GM19035 (cell line): ENCODE data around the gene SAMD4A.

ENCODE experiments used
- ATAC-seq: cut with Tn5 transposase; IDR thresholded peaks from one replicate; pipeline ENCODE4 v1.9.1; 2021; ENCODE audit not compliant: unreplicated experiment

The SAMD4A gene

GRCh38 chr14:54675236-54676128, 108.6 kb downstream of the SAMD4A start:
- no peak for ATAC-seq

- no peak for ATAC-seq
Measured at GRCh38 chr14:54676812-54677708, 110.1 kb downstream of the SAMD4A start.

GRCh38 chr14:54680651-54681050, 113.7 kb downstream of the SAMD4A start:
- no peak for ATAC-seq

GRCh38 chr14:54681811-54682261, 114.9 kb downstream of the SAMD4A start:
- no peak for ATAC-seq

GRCh38 chr14:54682578-54682977, 115.7 kb downstream of the SAMD4A start:
- ATAC-seq, result no peak

GRCh38 chr14:54683882-54684794, 117.2 kb downstream of the SAMD4A start:
- ATAC-seq, result no peak

- no peak for ATAC-seq
Measured at GRCh38 chr14:54685286-54685845, 118.4 kb downstream of the SAMD4A start.

GRCh38 chr14:54686219-54686870, 119.4 kb downstream of the SAMD4A start:
- no peak for ATAC-seq

- no peak for ATAC-seq
Measured at GRCh38 chr14:54686871-54687749, 120.2 kb downstream of the SAMD4A start.

GRCh38 chr14:54687750-54688119, 120.8 kb downstream of the SAMD4A start:
- no peak for ATAC-seq

GRCh38 chr14:54688229-54688628, 121.3 kb downstream of the SAMD4A start:
- no peak for ATAC-seq

- ATAC-seq, result no peak
Measured at GRCh38 chr14:54689928-54690327, 123.0 kb downstream of the SAMD4A start.

GRCh38 chr14:54690887-54691286, 124.0 kb downstream of the SAMD4A start:
- ATAC-seq, result no peak

GRCh38 chr14:54691525-54692283, 124.8 kb downstream of the SAMD4A start:
- no peak for ATAC-seq

- no peak for ATAC-seq
Measured at GRCh38 chr14:54692284-54692772, 125.4 kb downstream of the SAMD4A start.

GRCh38 chr14:54693761-54694160, 126.8 kb downstream of the SAMD4A start:
- no peak for ATAC-seq

- no peak for ATAC-seq
Measured at GRCh38 chr14:54695196-54695595, 128.3 kb downstream of the SAMD4A start.

GRCh38 chr14:54697001-54697400, 130.1 kb downstream of the SAMD4A start:
- ATAC-seq, result no peak
